ENCODE results near the gene PACRG.

PACRG gene

GRCh38 chr6:162710936-162711335 lies 16.8 kb upstream of the PACRG start:
- DNase-seq: no peak

- no peak for DNase-seq
Measured at GRCh38 chr6:162711376-162711775, 16.4 kb upstream of the PACRG start.

- DNase-seq: no peak
Measured at GRCh38 chr6:162712694-162713093, 15.1 kb upstream of the PACRG start.

- no peak for DNase-seq
Measured at GRCh38 chr6:162713974-162714780, 13.6 kb upstream of the PACRG start.

- no peak for DNase-seq
Measured at GRCh38 chr6:162715601-162716000, 12.2 kb upstream of the PACRG start.

GRCh38 chr6:162719528-162719927 lies 8.2 kb upstream of the PACRG start:
- no peak for DNase-seq

- DNase-seq: no peak
Measured at GRCh38 chr6:162721404-162721687, 6.4 kb upstream of the PACRG start.

- DNase-seq: no peak
Measured at GRCh38 chr6:162722226-162722625, 5.5 kb upstream of the PACRG start.

GRCh38 chr6:162722633-162723032 lies 5.1 kb upstream of the PACRG start:
- no peak for DNase-seq

- no peak for DNase-seq
Measured at GRCh38 chr6:162726947-162727321, 840 bp upstream of the PACRG start.

- no peak for DNase-seq
Measured at GRCh38 chr6:162728197-162728596, 423 bp downstream of the PACRG start.

- no peak for DNase-seq
Measured at GRCh38 chr6:162728706-162729105, 932 bp downstream of the PACRG start.

GRCh38 chr6:162730502-162730901 lies 2.7 kb downstream of the PACRG start:
- DNase-seq: no peak

GRCh38 chr6:162733489-162733888 lies 5.7 kb downstream of the PACRG start:
- DNase-seq: no peak

GRCh38 chr6:162736961-162737360 lies 9.2 kb downstream of the PACRG start:
- DNase-seq: no peak

- DNase-seq: no peak
Measured at GRCh38 chr6:162750776-162751175, 23.0 kb downstream of the PACRG start.

- no peak for DNase-seq
Measured at GRCh38 chr6:162751211-162751859, 23.6 kb downstream of the PACRG start.

GRCh38 chr6:162753775-162754174 lies 26.0 kb downstream of the PACRG start:
- no peak for DNase-seq

GRCh38 chr6:162770136-162770535 lies 42.4 kb downstream of the PACRG start:
- no peak for DNase-seq

- DNase-seq: no peak
Measured at GRCh38 chr6:162770955-162771354, 43.2 kb downstream of the PACRG start.

GRCh38 chr6:162772466-162772865 lies 44.7 kb downstream of the PACRG start:
- DNase-seq: no peak

- no peak for DNase-seq
Measured at GRCh38 chr6:162773996-162774395, 46.2 kb downstream of the PACRG start.

GRCh38 chr6:162777091-162777490 lies 49.3 kb downstream of the PACRG start:
- DNase-seq: no peak

- DNase-seq: no peak
Measured at GRCh38 chr6:162778603-162779002, 50.8 kb downstream of the PACRG start.

Data from activated effector memory CD4-positive, alpha-beta T cell treated with anti-CD3 and anti-CD28 coated beads, Interleukin-2, amount 50 U/mL, for 16 hours (primary cell).